GM12891 (cell line): ENCODE data around the gene FN3KRP.

Source experiments
- PAX5 ChIP-seq: IDR thresholded peaks from 2 replicates; pipeline ENCODE4 v1.6.1; 2011; ENCODE audit warnings: low read length, moderate library complexity, mild to moderate bottlenecking; ENCODE audit not compliant: insufficient read depth, severe bottlenecking
- POLR2A ChIP-seq: IDR thresholded peaks from 2 replicates; pipeline ENCODE4 v1.6.1; 2011; ENCODE audit warnings: low read depth, low read length, control low read depth
- POLR2AphosphoS5 ChIP-seq: IDR thresholded peaks from 2 replicates; pipeline ENCODE4 v1.6.1; 2011; ENCODE audit warnings: low read depth, low read length, control low read depth
- SPI1 ChIP-seq: IDR thresholded peaks from 2 replicates; pipeline ENCODE4 v1.6.1; 2011; ENCODE audit warnings: low read depth, low read length, control low read depth
- TAF1 ChIP-seq: IDR thresholded peaks from 2 replicates; pipeline ENCODE4 v1.6.1; 2011; ENCODE audit warnings: low read depth, low read length, control low read depth

- TF ChIP-seq POLR2A (no peak), SPI1 (no peak), TAF1 (no peak), POLR2AphosphoS5 (no peak), PAX5 (no peak)
Observed at GRCh38 chr17:82687375-82687861, 29.1 kb upstream of the FN3KRP start.
